Hematopoietic multipotent progenitor cell (in vitro differentiated cells): Measurements from ENCODE around the gene PATJ. TPM values are rescaled to one million over a fixed set of nuclear protein-coding genes. Genes with fewer than 3 reads are reported as not detected.
"Not testable (repeated sequence)": the region's sequence is repeated elsewhere in the genome, so short reads cannot be mapped to it uniquely, and the experiment has no call there.

ENCODE experiments used
- DNase-seq, 3 donors: peaks; one replicate each; pipeline ENCODE4 v3.0.0-alpha.2; 2011 to 2015; ENCODE audit warnings: low read depth in 2 of 3, low spot score in 2 of 3
- total RNA-seq: library from RNA; depleted of rRNA; stranded (reverse); fragments of >200 nt; gene quantifications from one replicate; pipeline ENCODE4 v1.2.3, GENCODE V29; 2012

The PATJ gene
- total RNA-seq, 1 donor: 4.6 TPM

DNA sequence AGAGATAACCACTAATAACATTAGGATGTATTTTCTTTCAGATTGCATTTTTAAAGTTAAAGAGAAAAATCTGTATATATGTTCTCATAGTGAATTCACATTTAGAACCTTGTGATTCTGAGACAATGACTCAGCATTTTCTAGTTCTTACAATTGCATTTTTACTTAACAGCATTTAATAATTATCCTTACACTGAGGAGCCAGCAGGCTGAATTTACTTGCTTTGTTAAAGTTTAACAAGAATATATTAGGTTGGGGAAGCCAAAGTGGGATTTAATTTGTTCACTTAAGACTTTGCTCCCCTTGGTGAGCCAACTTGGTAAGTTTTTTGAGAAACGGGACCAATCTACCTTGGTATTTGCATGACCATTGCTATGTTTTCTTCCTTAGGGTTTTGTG lies 4.5 kb downstream of the PATJ start:
- peak in 1 of 3 donors; percentile 52 for DNase-seq

DNA sequence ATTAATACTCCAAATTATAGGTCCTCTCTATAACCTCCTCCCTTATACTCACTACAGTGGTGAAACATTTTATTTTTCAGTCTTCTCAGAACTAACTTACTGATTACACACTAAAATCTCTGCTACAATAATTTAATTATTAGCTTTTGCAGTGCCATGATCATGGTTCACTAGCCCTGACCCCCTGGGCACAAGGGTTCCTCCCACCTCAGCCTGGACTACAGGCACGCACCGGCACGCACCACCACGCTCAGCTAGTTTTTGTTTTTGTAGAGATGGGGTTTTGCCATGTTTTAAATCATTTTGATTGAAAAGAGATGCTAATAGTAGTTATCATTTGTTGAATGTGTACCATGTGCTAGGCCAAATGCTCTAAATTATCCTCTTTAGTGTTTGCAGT lies 6.3 kb downstream of the PATJ start:
- DNase-seq: no peak

DNA sequence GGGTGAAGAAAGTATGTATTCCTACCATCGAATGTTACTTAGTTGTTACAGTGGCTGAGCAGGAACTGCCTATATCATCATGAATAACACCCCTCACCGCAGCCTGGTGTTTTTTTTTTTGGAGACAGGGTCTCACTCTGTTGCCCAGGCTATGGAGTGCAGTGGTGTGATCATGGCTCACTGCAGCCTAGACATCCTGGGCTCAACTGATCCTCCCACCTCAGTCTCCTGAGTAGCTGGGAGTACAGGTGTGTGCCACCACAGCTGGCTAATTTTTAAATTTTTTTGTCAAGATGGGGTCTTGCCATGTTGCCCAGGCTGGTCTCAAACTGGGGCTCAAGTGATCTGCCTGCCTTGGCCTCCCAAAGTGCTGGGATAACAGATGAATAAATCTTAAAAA lies 7.3 kb downstream of the PATJ start:
- no peak for DNase-seq

DNA sequence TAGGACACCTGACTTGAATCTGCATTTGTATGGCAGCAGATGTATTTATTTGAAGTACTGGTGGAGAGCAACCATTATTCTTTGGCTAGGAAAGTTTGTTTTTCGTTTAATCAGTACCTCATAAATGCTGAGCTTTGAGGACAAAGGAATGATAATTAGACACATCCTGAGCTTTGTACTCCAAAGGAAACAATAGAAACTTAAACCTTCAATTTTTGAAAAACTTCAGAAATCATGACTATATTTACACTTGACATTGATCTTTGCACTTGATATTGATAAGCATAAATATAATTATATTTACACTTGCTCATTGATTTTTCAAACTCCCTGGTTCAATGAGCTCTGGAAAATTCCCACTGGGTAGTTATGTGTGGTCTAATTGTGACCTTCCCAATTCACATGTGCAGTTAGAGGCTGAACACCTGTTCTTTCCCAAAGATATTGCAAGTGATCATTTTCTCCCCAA lies 10.7 kb downstream of the PATJ start:
- DNase-seq: no peak

DNA sequence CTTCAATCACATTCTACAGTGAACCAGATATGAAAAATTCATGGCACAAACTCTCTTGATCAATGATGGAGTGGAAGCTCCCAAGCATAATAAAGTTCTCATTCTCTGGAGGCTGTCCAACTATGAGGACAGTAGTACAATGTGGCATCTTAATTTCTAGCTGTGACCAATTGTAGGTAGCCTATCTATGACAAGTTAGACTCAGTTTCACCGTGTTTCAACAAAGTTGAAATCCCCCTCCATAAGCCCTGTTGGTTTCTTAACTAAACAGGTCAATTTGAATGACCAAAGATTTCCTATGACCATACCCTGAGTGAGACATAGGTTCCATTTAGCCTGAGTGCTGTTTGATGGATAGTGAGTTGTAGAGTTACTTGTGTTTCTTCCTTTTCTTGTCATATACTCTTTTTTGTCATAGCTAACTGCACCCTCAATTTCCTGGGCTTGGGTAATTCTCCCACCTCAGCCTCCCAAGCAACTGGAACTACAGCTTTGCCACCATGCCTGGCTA lies 11.8 kb downstream of the PATJ start:
- no peak for DNase-seq

DNA sequence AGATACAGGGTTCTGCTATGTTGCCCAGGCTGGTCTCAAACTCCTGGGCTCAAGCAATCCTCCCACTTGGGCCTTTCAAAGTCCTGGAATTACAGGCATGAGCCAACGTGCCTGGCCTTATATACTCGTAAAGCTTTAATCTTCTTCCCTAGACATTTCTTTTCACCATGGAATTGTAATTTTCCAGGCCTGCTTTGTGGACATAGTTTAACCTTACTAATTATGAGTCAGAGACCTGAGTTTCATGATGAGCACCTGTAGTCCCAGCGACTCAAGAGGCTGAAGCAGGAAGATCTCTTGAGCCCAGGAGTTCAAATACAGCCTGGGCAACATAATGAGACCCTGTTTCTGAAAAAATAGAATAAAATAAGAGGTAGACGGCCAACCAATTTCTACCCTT lies 12.3 kb downstream of the PATJ start:
- no peak for DNase-seq

DNA sequence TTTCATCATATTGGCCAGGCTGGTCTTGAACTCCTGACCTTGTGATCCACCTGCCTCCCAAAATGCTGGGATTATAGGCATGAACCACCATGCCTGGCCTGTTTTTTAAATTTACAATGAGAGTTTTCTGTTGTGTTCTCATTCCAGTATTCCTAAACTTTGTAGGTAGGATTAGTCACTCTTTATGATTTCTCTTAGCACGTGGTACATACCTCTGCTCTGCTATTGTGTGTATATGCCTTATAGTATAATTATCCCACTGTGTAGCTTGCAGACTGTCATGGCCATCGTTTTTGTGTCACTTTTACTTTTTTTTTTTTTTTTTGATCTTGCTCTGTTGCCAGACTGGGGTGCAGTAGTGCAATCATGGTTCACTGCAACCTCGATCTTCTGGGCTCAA lies 14.5 kb downstream of the PATJ start:
- no peak for DNase-seq

DNA sequence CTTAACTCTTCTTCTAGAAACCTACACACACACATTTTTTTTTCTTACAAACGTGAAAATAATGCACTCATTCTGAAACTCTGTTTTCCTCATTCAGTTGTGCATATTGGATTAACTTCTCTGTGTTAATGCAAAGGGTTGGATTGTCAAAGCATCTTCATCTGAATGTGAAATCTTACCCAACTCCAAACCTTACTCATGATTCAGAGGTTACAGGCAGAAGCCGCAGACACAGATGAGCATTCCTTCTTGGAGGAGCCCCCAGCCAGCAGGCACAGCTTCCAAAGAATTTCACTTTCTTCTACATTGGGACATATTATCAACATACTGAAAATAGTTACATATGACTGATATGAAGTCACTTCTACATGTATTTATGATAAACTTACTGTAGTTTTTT lies 15.7 kb downstream of the PATJ start:
- no peak for DNase-seq

DNA sequence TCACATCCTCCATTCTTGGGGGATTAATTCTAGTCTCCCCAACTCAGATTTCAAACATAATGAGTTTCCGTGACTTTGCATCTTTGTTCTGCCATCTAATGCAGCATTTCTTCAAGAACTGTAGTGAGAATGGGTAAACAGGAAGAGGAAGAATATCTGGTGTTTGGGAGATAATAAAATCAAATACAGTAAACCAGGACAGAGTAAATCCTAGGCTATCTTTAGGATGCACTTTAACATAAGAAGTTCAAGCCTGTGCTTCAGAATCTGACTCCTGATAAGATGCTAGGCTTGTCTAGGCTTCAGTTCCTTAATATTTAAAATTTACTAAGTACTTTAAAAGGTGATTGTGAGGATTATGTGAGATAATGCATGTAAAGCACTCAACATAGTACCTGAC lies 27.9 kb downstream of the PATJ start:
- DNase-seq: no peak

DNA sequence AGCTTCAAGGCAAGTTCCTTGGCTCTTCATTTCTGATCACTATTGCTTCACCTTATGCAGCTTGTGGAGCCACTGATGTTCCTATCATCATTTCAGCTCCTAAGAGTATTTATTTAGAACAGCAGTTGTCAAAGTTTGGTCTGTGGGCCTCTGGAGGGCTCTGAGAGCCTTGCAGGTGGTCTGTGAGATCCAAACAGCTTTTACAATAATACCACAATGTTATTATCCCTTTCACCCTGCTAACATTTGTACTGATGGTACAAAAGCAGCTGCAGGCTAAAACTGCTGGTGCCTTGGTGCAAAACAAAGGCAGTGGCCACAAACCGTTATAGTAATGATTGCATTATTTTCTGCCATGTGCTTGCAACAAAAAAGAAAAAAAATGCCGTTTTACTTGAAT lies 33.8 kb downstream of the PATJ start:
- DNase-seq: no peak

DNA sequence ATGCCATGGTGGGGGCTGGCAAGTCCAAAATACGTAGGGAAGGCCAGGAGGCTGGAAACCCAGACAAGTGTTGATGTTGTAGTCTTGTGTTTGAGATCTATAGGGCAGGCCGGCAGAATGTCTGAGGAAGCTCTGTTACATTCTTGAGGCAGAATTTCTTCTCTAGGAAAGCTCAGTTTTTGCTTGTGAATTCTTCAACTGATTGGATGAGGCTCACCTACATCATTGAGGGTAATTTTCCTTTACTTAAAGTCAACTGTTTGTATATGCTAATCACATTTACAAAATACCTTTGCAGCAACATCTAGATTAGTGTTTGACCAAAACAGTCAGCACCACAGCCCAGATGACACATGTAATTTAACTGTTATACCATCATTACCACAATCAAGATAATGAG lies 37.0 kb downstream of the PATJ start:
- no peak for DNase-seq

DNA sequence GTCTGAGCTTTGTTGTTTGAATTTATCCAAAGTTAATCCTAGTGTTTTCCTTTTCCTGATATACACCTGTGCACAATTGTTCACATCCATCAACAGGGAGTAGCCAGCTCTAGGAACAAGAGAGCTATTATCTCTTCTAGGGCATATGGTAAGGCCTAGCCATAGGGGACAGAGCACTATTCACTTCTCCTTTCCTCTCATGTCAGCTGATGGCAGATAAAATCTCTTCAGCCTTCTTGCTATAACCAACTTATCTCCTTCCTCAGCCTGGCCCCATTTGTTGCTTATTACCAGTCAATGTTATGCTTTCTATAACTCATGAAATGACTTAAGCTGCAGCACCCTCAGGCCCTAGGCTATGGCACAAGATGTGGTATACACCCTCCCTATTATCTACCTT lies 38.9 kb downstream of the PATJ start:
- DNase-seq: peak in 2 of 3 donors; percentile 12 to 74

DNA sequence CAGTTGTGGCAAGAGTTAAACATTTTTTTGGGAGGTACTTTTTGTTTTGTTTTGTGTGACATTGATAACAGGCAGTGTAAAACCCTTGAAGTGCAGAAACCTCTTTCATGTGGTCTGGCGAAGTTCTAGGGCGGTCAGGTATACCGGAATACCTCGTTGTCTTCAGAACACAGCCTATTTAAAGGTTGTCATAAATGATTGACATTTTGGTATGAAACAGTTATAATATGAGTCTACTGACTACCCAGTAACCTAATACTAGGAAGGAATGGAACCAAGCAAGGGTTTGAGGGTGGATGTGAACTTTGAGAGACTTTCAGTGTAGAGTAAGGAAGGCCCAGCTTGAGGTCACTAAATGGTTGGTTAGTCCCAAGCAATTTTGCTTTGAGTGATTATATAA lies 40.5 kb downstream of the PATJ start:
- peak in 1 of 3 donors; percentile 48 for DNase-seq

DNA sequence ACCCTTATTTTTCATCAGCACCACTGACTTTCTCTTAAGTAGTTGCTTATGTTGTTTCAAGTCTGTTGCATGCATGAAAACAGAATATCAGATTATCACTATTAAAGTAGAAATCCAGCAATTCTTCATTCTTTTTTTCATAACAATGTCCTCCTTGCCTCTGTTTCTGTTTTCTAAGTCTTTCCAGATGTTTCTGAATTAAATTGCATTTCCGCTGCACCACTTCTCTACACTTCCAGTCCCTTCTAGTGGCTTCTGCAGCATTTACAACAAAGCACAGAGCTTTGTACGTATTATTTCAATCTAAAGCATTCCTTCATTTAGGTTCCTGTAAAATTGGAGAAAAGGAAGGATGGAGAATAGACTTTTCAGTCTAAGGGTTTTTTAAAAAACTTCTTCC lies 42.4 kb downstream of the PATJ start:
- no peak for DNase-seq

DNA sequence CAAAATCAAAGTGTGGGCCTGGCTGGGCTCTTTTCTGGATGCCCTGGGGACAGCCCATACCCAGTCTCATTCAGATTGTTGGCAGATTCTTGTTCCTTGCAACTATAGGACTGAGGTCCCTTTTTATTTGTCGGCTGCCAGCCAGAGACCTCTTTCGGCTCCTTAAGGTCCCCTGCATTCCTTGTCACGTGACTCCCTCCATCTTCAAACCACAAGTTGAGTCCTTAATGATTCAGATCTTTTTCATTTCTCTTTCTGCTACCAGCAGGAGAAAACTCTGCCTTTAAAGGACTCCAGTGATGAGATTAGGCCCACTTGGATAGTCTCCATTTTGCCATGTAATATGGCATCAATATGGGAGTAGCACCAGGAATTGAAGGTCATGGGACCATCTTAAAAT lies 48.6 kb downstream of the PATJ start:
- no peak for DNase-seq

DNA sequence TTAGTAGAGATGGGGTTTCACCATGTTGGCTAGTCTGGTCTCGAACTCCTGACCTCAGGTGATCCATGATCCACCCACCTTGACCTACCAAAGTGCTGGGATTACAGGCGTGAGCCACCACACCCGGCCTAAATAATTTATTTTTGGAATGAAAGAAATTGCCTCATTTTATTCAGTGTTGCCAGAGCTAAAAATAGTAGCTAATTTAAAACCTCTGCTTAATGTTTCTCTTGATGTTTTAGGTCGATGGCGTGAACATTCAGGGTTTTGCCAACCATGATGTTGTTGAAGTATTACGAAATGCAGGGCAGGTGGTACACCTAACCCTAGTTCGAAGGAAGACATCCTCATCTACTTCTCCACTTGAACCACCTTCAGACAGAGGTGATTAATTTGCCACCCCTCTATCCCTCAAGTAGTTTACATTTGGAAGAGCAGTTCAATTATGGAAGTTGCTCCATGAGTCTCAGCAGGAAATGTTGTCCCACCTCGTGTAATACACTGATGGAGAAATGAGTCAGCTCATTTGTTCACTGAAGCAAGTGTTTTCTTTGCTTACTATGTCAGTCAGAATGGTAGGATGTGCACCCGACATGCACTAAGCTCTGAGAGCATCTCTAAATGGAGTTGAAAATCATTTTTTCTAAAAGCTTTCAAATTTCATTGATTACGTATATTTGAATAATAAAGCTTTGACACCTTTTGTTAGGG lies 54.9 kb downstream of the PATJ start:
- DNase-seq: no peak

DNA sequence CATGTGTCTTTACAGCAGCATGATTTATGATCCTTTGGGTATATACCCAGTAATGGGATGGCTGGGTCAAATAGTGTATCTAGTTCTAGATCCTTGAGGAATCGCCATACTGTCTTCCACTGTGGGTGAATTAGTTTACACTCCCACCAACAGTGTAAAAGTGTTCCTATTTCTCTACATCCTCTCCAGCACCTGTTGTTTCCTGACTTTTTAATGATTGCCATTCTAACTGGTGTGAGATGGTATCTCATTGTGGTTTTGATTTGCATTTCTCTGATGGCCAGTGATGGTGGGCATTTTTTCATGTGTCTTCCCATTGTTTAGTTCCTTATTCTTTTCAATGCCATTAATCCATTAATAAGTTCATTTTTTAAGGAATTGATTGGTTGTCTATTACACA lies 58.8 kb downstream of the PATJ start:
- DNase-seq: not testable (repeated sequence)

DNA sequence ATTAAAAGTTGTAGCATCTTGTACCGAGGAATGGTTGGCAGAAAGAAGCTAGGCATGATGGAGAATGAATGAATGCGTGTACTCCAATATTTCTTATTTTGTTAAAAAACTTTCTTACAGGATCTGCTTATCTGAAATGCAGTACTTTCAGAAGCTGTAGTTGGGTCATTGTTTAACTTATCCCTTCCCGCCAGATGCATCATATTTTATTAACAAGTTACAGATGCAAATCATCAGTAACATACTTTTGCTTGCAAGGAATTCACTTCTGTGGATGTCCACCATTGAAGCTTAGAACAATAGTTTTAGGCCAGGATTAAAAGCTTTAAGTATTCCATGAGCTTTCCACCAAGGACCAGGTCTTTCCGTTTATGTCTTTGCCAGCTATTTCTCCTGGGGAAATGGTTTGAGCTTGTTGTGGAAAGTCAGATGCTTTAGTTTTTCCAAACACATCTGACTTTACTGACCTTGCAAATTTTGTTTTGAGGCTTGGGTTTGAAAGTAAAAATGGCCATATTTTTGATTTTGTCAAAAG lies 65.4 kb downstream of the PATJ start:
- DNase-seq: no peak

DNA sequence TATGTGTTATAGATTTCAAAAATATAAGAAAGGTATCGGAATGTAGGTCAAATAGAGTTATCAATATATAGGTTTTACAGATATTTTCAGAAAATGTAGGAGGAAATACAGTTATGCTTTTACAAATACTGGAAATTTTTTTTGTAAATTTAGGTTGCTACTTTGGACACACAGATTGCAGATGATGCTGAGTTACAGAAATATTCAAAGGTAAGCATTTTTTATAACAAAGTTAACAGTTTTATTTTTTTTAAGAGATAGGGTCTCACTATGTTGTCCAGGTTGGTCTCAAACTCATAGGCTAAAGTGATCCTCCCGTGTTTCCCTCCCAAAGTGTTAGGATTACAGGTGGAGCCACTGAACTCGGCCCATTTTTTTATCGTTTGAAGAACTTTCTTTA lies 66.0 kb downstream of the PATJ start:
- DNase-seq: no peak

DNA sequence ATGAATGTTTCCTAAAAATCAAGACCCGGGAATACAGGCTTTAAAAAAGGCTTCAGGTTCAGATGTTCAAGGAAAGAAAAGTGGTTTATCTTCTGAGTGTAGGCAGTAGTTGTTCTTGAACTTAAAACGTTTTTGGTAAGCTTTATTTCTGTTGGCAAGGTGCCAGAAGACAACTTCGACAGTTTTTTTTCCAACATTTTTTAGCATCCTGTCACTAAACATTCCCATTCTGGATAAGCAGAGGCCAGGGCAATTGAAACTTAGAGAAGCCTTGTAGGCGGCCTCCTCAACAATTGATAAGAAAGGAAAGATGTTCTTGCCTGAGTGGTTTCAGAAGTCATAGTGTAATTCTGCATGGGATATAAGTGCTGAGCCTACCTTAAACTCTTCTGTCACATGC lies 66.7 kb downstream of the PATJ start:
- DNase-seq: no peak

DNA sequence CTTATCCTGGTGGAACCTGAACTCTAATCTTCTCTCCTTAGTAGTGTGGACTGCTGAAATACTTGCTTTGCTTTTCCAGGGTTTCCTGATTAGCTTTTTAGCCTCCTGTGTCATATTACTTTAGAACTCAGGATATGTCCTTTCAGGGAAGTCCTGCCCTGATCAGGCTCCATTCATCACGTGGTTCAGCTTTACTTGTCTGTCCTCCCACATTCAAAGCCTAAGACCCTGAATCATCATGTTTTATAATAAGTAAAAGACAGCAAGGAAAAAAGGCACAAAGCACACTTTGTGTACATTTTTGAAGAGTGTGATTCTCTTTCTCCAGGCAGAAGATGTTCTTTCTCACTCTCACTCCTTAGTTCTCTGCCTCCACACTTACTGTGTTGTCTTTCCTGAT lies 70.6 kb downstream of the PATJ start:
- no peak for DNase-seq

DNA sequence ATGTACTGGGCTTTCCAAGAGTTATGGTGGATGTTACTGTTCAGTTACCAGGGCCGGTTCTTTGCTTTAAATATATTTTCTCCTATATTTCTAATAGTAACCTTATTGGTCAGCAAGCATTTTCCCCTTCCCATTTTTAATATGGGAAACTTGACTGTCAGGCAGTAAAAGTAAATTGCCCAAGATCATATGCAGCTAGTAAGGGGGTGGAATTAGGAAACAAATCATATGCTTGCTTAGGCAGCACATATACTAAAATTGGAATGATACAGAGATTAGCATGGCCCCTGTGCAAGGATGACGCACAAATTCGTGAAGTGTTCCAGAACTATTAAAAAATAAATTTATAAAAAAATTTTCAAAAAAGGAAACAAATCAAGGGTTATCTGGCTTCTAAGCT lies 73.9 kb downstream of the PATJ start:
- DNase-seq: no peak

DNA sequence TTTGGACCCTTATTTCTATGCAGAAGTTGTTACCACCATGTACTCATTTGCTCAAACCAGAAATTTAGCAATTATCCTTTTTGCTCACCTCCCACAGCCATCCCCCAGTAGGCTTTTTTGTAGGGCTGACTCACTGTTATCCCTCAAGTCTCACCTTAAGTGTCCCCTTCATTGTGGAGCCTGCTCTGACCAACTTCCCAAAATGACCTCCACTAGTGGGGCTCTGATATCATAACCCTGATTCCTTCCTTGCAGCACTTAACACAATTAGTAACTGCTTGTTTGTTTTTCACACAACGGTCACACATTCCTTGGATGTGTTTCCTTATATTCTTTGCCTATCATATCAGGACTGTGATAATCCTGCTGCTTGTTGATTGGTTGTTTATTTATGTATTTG lies 76.7 kb downstream of the PATJ start:
- DNase-seq: no peak
